NB4 (cell line): ENCODE measurements around the gene AAR2.

Experiments
- DNase-seq: peaks from one replicate; pipeline ENCODE4 v3.0.0; 2010; ENCODE audit warnings: low read depth
- H3K4me3 ChIP-seq: one replicate; pipeline ENCODE4 v1.5.1; 2011; ENCODE audit warnings: mild to moderate bottlenecking, low read depth, low read length, moderate library complexity
- MYC ChIP-seq: IDR thresholded peaks from 2 replicates; pipeline ENCODE4 v1.6.1; 2011; ENCODE audit warnings: low read depth, low read length
- POLR2A ChIP-seq: IDR thresholded peaks from 2 replicates; pipeline ENCODE4 v1.6.1; 2011; ENCODE audit warnings: mild to moderate bottlenecking; ENCODE audit not compliant: insufficient read length; ENCODE audit errors: extremely low read depth
- TF ChIP-seq, protein P1 (sequence below): IDR thresholded peaks from 2 replicates; pipeline ENCODE4 v1.6.1; 2011; ENCODE audit warnings: low read depth, low read length
- TF ChIP-seq, protein P2 (sequence below): IDR thresholded peaks from one replicate; pipeline ENCODE4 v1.5.1; 2012; ENCODE audit warnings: low read depth, low read length

Gene AAR2

DNA sequence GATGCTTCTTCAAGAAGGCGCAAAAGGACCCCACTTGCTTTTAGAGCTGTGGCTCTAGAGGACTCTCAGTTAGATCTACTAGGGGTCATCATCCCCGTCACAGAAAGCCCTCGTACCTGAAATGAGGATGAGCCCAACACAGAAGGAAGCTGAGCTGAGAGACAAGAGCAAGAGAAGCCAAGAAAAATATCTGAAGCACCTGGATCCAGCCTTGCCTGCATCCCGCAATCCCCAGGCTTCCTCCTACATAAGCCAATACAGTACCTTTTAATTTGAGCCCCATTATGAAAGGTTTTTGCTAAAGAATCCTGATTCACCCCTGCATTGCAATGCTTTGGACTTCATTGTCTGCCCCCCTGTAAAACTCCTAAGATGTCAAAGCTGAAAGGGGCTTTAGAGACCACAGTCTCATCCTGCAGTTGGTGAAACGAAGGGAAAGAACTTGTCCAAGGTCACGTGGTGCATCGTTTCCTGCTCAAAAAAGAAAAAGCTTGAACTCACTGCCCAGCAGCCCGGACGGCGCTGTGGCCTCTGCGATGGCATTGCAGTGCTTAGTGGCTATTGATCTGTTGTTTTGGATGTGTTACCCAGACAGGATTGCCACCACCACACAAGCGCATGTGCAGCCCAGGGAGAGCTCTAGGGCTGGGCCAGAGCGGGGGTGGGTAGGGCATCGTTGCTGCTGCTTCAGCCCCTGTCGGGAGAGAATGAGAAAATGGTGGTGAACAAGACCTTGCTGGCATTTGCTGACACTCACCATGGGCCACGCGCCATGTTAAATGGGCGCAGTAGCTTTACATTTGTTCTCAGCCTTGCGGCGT, 28.4 kb downstream of the AAR2 start:
- TF ChIP-seq POLR2A (no peak), MYC (no peak)
- TF ChIP-seq, protein P1, sequence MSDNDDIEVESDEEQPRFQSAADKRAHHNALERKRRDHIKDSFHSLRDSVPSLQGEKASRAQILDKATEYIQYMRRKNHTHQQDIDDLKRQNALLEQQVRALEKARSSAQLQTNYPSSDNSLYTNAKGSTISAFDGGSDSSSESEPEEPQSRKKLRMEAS: no peak
- TF ChIP-seq, protein P2, sequence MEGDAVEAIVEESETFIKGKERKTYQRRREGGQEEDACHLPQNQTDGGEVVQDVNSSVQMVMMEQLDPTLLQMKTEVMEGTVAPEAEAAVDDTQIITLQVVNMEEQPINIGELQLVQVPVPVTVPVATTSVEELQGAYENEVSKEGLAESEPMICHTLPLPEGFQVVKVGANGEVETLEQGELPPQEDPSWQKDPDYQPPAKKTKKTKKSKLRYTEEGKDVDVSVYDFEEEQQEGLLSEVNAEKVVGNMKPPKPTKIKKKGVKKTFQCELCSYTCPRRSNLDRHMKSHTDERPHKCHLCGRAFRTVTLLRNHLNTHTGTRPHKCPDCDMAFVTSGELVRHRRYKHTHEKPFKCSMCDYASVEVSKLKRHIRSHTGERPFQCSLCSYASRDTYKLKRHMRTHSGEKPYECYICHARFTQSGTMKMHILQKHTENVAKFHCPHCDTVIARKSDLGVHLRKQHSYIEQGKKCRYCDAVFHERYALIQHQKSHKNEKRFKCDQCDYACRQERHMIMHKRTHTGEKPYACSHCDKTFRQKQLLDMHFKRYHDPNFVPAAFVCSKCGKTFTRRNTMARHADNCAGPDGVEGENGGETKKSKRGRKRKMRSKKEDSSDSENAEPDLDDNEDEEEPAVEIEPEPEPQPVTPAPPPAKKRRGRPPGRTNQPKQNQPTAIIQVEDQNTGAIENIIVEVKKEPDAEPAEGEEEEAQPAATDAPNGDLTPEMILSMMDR: no peak
- no peak for DNase-seq
- no peak overlapping the region for H3K4me3 ChIP-seq

DNA sequence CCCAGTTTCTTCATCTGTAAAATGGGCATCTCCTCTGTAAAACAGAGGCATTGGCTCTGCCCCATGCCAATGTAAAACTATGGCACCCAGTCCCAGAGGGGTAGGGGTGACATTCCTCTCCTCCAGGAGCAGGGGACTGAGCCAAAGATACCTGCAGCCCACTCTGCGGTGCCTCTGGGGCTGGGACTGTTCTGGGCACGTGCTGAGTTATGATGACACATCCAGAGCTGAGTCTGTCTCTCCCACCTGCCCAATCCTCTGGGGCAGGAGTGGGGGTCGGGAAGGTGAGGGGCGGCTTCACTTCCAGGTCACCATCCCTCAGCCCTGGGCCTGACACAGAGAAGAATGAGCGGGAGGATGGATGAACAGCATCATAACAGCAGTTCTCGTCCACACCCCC, 29.9 kb downstream of the AAR2 start:
- TF ChIP-seq, protein P1: no peak
- TF ChIP-seq MYC (no peak), POLR2A (no peak)
- TF ChIP-seq, protein P2: no peak
- DNase-seq: no peak
- H3K4me3 ChIP-seq: no peak overlapping the region

DNA sequence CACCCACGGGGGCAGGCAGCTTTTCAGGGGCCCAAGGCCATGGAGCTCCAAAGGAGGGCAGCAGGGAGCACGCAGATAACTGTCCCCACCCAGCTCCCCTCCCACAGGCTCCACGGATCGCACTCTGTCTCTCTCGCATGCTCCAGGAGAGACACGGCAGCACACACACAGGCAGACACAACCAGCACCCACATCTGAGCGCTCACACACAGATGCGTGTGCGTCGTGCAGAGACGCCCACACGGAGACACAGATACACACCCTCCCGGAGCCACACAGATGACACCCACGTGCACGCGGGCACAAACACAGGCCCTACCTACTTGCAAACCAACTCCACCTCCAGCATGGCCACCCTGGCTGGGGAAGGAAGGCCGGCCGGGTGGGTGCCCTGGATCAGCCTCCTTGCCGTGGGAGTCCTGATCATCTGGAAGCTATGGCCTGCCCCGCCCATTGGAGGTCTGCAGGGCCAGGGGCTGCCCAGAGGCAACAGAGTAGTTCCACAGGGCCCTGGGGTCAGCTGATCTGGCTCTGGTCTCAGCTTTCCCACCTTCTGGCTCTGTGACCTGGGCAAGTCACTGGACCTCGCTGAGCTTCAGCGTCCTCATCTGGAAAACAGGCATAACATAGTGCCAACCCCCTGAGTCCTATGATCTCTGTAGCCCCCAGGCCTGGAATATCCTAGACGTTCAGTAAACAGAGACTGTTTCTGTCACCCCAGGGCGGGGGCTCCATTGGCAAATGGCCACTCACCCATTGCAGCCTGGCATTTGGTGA, 31.5 kb downstream of the AAR2 start:
- no peak for DNase-seq
- no peak overlapping the region for H3K4me3 ChIP-seq
- no peak for TF ChIP-seq MYC
- TF ChIP-seq, protein P2: no peak
- TF ChIP-seq POLR2A: no peak
- TF ChIP-seq, protein P1: no peak

DNA sequence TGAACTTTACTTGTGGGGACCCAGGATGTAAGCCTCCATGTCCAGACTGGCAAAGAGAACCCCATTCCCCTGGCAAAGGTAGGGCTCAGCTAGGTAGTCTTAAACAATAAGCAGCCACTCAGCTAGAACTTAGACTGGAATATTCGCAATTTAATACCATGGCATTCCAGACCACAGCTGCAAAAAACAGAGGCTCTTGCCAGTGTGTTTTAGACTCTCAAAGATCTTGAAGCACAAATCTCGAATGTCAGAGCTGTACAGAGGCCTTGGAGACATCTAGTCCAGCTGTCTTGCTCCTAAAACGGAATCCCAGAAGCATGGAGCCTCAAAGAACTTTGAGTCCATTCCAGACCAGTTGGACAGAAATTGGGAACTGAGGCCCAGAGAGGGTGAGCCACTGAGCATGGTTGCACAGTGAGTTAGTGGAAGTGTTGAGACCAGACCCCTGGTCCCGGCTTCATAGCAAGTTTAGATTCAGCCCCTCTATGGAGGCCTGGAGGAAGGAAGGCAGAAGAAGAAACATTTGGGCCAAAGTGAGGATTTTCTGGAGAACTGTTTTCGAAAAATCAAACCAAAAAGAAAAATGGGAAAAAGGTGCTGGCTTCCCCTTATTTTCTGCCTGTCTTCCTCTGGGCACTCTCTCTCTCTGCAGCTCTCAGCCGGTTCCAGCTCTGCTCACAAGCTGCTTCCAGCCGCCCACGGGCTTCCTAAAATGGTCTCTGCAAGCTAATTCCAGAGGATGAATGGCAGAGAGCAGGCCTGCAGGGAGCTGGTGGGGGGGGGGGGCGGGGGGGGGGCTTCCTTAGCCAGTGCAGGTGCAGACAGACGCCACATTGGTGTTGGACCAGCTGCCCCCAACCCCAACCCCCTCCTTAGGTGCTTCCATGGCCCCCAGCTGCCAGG, 32.4 kb downstream of the AAR2 start:
- TF ChIP-seq, protein P2: no peak
- no peak for TF ChIP-seq POLR2A
- TF ChIP-seq, protein P1: no peak
- H3K4me3 ChIP-seq: no peak overlapping the region
- DNase-seq: no peak

DNA sequence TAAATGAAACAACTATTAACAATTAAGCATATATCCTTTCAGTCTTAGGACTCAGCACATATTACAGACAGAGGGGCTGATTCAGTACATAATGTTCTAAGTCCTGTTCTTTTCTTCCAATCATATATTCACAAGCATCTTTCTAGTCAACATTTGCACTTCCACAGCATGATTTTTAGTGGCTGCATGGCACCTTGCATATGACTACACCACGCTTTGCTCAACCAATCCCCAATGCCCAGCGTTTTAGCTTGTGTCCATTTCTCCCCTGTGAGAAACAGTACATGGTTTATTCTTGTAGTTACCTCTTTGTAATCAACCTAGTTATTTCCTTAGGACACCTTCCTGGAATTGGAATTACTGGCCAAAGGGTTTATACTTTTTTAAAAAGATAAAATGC, 33.2 kb downstream of the AAR2 start:
- H3K4me3 ChIP-seq: no peak overlapping the region
- DNase-seq: no peak
- TF ChIP-seq MYC (no peak), POLR2A (no peak)
- TF ChIP-seq, protein P2: no peak
- TF ChIP-seq, protein P1: no peak
